ENCODE data around the gene EPC1.

Gene EPC1

DNA sequence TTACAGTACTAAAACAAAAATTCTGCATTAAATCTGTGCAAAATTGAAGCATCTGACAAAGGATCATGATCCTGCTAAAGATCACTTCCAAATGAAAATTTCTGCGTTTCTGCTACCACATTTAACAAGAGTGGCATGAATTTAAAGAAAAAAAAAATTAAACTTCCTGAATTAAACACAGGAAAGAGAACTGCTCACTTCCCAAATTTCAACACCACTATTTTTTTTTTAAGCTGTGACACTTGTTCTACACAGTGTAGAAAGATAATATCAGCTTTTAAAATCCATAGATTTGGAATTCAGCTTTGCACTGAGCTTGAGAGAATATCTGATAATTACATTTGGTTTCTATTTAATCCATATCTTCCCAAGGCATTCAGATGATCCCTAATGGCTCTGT lies 73.6 kb downstream of the EPC1 start:
- DNase-seq: no peak
- Histone ChIP-seq H3K27me3 (no peaks in the 10 kb centered on the region), H3K36me3 (peaks cover 48% of the 10 kb centered on the region), H3K9me3 (no peaks in the 10 kb centered on the region), H3K4me1 (no peaks in the 10 kb centered on the region), H3K4me3 (ENCODE audit: low read depth, low read length) (no peak overlapping the region)
- TF ChIP-seq, protein P1, sequence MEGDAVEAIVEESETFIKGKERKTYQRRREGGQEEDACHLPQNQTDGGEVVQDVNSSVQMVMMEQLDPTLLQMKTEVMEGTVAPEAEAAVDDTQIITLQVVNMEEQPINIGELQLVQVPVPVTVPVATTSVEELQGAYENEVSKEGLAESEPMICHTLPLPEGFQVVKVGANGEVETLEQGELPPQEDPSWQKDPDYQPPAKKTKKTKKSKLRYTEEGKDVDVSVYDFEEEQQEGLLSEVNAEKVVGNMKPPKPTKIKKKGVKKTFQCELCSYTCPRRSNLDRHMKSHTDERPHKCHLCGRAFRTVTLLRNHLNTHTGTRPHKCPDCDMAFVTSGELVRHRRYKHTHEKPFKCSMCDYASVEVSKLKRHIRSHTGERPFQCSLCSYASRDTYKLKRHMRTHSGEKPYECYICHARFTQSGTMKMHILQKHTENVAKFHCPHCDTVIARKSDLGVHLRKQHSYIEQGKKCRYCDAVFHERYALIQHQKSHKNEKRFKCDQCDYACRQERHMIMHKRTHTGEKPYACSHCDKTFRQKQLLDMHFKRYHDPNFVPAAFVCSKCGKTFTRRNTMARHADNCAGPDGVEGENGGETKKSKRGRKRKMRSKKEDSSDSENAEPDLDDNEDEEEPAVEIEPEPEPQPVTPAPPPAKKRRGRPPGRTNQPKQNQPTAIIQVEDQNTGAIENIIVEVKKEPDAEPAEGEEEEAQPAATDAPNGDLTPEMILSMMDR (IDR thresholded peaks at IDR 0.05; ENCODE audit: low read depth, low read length): no peak

DNA sequence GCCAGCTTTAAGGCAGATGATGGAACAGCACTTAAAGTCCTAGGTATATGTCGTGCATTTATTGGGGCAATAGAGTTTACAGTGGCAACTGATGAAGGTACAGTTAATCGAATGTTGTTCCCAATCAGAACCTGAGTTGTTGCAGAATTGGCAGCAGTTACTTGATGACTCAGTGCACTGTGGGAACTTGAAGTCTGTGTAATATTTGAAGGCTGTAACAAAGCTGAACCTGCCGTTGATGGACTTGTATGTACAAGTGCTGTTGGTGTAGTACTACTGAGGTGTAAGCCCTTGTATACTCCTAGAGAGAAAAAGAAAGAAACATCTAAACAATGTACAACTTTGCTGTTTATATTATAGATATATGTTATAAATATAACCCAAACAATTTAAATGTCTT lies 75.3 kb downstream of the EPC1 start:
- no peak for DNase-seq
- H3K4me1 ChIP-seq: no peaks in the 10 kb centered on the region
- TF ChIP-seq, protein P1 (IDR thresholded peaks at IDR 0.05; ENCODE audit: low read depth, low read length): no peak
- H3K27me3 ChIP-seq: no peaks in the 10 kb centered on the region
- H3K9me3 ChIP-seq: no peaks in the 10 kb centered on the region
- no peak overlapping the region for H3K4me3 ChIP-seq (ENCODE audit: low read depth, low read length)
- peaks cover 56% of the 10 kb centered on the region for H3K36me3 ChIP-seq

DNA sequence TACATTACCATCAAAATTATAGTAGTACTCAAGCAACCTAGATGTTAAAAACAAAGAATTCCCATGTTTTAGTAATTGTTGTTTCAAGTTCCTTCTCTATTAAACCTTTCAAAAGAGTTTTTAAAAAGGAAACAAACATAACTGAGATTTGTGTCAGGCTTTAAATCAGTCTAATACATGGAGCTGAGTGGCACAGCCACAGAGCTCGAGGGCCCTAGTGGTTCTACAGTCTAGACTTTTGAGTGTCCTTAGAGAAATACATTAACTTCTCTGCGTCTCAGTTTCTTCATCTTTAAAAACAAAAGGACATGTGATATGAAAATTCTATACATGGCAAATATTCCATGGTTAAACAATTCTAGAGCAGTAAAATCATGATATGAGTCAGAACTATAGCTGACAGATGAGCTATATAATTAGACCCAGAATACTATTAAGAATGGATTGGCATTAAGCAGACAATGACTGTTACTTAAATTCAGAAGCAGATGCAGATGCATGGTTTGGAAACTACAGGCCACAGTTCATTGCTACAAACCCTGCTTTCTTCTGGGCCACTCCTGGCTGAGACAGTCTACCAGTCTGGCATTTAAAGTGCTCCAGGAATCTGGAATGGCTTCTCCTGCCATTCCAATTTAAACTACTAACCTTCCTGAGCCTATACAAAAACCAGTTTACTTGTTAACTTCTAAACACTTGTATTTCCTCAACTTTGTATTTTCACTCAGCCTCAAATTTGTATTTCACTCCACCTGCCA lies 77.4 kb downstream of the EPC1 start:
- Histone ChIP-seq H3K9me3 (no peaks in the 10 kb centered on the region), H3K4me3 (ENCODE audit: low read depth, low read length) (no peak overlapping the region), H3K27me3 (no peaks in the 10 kb centered on the region), H3K4me1 (no peaks in the 10 kb centered on the region), H3K36me3 (peaks cover 48% of the 10 kb centered on the region)
- no peak for DNase-seq
- TF ChIP-seq, protein P1 (IDR thresholded peaks at IDR 0.05; ENCODE audit: low read depth, low read length): no peak

DNA sequence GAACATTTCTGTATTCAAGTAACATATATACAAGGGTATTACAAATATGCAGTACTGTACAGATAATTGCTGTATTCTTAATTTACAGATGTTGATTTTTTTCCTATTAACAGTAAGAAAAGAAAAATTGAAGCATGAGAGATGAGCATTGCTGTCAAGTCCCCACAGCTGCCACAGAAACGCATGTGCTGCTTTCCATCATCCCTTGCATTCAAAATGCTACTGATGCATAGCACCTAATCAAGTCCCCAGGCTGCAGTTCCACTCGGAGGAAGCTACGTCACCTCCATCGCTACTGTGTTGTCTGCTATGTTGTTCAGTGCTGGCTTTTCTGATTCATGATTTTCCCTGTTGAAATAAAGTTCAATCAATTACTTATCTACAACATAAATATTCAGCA lies 78.2 kb downstream of the EPC1 start:
- Histone ChIP-seq H3K27me3 (no peaks in the 10 kb centered on the region), H3K4me1 (no peaks in the 10 kb centered on the region), H3K36me3 (peaks cover 48% of the 10 kb centered on the region), H3K9me3 (no peaks in the 10 kb centered on the region), H3K4me3 (ENCODE audit: low read depth, low read length) (no peak overlapping the region)
- no peak for DNase-seq
- TF ChIP-seq, protein P1 (IDR thresholded peaks at IDR 0.05; ENCODE audit: low read depth, low read length): no peak

DNA sequence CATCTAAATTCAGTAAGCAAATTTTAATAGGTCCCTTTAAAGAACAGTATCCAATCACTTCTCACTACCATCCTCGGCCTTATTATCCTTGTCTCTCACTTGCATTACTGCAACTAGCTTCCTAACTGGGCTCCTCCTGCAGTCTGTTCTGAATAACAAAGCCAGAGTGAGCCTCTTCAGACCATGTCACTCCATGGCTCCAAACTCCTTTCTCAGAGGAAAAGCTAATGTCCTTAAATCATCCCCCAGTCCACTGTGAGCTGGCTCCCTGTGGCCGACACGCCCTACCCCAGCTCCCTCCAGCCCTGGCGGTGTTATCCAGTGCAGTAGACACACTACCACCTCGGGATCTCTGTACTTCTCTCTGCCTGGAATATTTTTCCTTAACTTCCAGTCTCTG lies 80.0 kb downstream of the EPC1 start:
- no peak for DNase-seq
- H3K4me1 ChIP-seq: no peaks in the 10 kb centered on the region
- TF ChIP-seq, protein P1 (IDR thresholded peaks at IDR 0.05; ENCODE audit: low read depth, low read length): no peak
- H3K27me3 ChIP-seq: no peaks in the 10 kb centered on the region
- H3K36me3 ChIP-seq: peaks cover 39% of the 10 kb centered on the region
- H3K4me3 ChIP-seq (ENCODE audit: low read depth, low read length): no peak overlapping the region
- no peaks in the 10 kb centered on the region for H3K9me3 ChIP-seq

DNA sequence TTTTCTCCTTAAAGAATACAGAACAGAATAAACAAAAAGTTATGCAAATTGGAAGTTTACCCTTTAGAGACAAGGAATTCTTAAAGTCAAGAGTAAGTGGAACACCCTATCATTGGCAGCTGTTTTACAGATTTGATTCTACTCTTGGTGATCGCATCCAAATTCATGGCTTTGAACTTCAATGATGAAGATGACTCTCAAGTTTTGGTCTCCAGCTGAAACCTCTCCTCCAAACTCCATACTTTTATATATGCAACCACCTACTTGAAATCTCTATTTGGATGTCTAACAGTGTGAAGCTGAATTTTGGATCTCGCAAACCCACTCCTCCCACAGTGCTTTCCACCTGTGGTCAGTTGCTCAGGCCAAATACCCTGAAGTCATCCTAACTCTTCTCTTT lies 80.4 kb downstream of the EPC1 start:
- DNase-seq: no peak
- Histone ChIP-seq H3K36me3 (peaks cover 34% of the 10 kb centered on the region), H3K9me3 (no peaks in the 10 kb centered on the region), H3K27me3 (no peaks in the 10 kb centered on the region), H3K4me1 (no peaks in the 10 kb centered on the region), H3K4me3 (ENCODE audit: low read depth, low read length) (no peak overlapping the region)
- TF ChIP-seq, protein P1 (IDR thresholded peaks at IDR 0.05; ENCODE audit: low read depth, low read length): no peak

All from BE2C (cell line).